ENCODE data around the gene RRP36.
"Not testable (repeated sequence)": the region's sequence is repeated elsewhere in the genome, so short reads cannot be mapped to it uniquely, and the experiment has no call there.

RRP36 gene, protein sequence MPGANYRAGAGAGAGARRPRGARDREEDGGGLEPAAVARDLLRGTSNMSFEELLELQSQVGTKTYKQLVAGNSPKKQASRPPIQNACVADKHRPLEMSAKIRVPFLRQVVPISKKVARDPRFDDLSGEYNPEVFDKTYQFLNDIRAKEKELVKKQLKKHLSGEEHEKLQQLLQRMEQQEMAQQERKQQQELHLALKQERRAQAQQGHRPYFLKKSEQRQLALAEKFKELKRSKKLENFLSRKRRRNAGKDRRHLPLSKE

DNA sequence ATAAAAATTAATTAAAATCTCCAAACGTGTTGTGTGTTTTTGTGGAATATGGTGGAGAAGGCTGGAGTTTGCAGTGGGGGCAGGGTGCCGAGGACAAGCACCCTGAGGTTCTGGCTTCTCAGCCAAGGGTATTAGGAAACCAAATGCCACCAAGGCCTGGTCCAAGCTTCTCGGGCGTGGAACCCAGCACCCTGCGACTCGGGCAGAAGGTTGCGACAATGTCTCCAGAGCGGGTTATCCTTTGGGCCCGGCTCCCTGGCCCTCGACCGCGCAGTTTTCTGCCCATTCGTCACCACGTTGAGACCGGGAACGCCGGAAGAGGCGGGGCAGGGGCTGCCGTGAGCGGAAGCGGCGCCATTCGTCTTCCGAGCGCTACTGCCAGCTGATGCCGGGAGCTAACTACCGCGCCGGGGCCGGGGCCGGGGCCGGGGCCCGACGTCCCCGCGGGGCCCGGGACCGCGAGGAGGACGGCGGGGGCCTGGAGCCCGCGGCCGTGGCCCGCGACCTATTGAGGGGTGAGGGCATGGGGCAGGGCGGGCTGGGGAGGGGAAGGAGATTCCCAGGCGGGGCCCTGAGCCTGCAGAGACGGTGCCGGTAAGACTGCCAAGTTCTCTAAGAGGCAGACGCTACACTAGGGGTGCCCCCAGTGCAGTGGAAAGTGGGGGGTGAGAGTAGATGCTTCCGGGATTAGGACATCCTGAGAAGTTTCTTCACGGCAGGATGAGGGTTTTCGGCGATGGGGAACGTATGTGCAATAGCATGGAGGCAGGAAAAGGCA, at the start of gene RRP36:
Gene RRP36, plus strand, starts transcription at position 354 of the 778 bp plus-strand sequence. Its CDS starts 32 bp downstream, at position 386.
- DNase-seq, result peak; percentile 86

DNA sequence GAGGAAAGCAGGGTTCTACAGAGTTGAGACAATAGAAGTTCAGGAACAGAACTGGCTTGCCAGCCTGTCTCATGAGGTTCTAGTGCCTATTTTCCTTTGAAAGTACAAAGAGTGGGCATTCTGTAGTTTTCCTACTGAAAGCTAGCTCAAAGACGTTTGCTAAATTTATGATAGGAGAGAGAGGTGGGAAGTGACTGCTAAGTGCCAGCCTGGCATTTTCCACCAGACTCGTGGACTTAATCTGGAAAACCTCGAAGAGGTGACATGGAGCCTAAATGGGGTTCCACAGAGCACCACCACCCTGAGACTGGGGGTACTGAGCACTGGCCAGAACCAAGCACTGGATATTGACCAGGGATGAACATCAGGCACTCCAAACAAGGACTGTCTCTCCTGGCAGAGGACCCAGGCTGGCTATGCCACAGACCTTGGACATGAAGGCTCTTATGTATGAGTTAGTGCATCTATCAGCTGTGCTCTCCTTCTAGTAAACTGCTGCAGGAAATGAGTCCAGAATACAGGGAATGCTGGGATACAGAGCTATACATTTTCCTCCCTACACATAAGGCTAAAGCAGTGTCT, 49.6 kb upstream of the RRP36 start:
- no peak for DNase-seq

DNA sequence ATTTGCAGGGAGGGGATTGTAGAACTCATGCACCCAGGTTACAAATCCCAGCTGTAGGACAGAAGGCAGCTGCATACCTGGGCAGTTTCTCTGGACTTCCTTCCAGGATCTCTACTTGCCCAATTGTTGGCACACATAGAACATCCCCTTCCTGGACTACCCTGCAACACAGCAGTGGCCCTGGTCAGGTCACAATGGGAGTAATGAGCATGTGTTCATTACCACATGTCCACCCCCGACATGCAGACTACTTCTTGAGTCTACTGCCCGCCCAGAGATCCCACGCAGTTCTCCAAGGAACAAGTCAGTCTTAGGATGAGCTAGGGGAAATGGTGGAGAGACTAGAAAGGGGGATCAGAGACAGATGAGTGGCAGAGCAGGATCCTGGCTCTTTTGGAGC, 47.5 kb upstream of the RRP36 start:
- DNase-seq, result no peak

DNA sequence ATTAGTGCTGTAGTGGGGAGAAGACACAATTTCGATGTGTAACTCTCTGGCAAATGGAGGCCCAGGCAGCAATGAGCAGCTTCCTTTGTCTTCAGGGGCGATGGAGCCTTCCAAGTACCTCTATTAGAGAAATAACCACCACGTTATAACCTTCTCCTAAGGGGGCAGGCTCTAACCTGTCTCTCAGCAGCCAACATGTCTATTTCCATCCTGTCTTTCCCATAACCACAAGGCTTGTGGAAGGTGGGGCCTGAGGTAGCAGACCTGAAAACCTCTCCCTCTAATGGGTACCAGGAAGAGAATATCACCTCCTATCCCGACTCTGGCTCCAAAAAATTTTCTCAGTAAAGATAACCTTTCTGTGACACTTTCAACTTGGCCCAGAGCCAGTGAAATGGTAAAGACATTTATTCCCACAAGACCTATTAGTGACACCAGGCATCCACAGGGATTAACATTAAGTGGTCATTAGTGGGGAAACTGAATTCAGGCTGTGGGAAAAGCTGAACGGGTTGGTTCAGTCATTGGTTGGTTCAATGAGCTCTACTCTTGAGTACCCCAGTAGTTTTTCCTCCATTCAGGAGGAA, 46.4 kb upstream of the RRP36 start:
- no peak for DNase-seq

DNA sequence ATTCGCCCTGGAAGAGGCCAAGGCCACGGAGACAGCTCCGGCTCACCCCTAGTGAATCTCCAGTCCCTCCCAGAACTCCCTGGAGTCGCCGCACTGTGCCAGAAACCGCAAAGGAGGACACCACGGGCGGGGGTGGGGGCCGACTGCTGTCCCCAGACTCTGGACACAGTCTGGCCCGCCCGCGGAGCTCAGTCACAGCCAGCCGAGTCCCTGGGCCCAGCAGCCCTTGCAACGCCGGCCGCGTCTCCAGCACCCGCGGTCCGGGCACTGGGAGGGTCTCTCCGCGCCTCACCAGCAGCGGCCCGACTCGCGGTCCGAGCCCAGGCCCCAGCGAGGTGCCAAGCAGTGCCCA, 43.0 kb upstream of the RRP36 start:
- DNase-seq, result peak; percentile 66

DNA sequence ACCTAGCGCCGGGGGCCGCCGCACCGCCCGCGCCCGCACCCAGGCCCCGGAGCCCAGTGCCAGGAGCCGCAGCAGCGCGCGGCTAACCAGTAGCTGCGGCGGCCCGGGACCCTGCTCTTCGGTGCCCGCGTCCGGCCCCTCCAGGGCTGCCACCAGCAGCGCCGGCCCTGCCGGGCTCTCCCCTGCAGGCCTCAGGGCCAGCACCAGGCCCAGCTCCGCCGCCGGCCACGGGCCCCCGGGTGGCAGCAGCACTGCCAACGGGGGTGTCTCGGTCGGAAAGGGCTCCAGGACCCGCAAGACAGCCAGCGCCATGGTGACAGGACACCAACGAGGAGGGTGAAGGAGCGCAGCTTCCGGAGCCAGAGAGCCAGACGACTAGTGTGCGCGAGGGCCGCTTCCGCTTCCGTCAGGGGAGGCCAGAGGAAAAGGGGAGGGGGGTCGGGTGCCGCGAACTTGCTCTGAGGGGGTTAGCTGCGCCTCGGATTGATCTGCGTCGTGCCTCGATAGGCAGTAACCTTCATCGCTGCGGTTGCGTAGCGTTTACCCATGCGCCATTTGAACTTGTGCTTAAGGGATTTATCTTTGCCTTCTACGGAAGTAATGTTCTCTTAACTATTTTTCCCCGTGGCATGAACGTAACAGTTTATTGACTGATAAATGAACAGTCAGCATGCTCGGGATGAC, 42.4 kb upstream of the RRP36 start, which contains the start of gene PEX6:
Gene PEX6, minus strand, starts transcription at position 343 of the 684 bp plus-strand sequence. Its CDS starts 31 bp downstream, at position 312.
- DNase-seq, result peak; percentile 92

DNA sequence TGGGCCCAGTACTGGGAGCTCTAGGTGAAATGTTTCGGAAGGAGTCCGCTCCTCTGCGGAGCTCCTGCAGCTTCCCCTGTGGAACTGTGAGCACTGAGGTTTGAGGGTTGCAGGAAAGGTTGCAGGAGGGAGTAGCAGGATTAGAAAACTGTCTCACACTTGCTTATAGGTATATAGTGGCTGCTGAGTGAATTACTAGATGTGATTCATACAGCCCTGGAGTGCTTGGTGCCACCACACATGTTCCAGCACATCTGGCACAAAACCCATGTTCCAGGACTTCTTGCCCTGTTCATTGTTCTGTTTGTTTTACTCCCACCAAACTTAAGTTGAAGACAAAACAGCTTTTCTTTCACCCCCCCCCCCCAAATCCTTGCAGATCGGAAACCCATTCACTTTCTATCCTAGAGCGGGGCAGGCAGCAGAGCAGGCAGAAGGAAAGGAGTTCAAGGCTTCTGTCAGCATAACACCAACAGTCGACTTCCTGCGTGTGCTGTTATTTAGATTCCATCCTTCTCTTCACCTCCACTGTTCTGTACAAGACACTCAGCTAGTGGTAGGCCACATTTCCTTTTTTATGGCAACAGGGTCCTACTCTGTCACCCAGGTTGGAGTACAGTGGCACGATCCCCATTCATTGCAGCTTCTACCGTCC, 41.8 kb upstream of the RRP36 start:
- no peak for DNase-seq

DNA sequence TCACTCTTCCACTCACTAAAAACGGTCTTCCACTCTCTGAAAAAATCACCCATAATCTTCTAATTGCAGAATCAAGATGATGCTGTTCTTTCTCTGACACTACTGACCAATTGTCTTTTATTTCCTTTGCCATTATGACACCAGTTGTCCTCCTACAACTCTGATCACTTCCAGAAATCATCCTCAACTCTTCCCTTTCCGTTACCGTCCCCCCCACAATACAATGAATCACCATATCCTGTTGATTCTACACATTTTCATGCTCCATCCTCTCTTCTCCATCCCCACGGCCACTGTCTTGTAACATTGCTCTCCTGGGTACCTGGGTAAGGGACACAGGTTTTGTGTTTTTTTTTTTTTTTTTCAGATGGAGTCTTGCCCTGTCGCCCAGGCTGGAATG, 39.6 kb upstream of the RRP36 start:
- no peak for DNase-seq

DNA sequence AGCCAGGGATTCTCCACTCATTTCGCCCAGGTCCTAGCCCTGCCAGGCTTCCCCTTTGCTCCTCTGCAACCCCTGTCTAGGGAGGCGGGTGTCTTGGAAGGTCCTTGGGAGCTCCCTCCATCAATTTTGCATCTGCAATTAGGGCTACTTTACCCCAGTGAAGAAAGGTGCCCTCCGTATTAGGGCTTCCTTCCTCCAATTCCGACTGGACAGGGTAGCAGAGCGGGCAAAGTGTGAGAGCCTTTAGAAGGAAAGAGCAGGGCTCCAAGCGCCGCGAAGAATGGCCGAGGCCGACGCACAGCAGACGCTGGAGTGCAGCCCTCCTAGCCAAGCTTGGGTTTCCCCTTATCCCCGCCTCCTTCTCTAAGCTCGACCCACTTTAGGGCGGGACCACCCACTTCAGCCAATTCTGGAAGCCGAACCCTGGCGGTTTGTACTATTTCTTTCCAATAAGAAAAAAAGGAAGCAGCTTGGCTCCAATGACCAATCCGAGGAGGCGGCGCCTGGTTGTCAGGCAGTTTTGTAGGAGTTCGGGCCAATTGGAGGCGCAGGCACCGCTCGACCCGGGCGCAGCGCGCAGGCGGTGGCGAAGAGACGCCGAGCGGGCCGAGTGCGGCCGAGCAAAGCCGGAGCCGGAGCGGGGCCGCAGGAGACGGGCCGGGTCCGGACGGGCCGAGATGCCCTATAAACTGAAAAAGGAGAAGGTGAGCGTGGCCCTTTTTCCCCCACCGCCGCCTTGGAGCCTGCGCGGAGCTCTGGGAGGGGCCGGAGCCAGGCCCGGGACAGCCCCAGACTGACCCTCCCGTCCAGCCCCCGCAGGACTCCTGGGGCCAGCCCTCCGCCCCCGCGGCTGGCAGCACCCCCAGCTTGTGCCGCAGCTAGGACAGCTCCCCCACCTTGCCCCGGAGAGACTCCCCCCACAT, 37.2 kb upstream of the RRP36 start, which contains the start of gene PPP2R5D:
Gene PPP2R5D, plus strand, starts transcription at position 570 of the 923 bp plus-strand sequence. Its CDS starts 108 bp downstream, at position 678.
- peak; percentile 93 for DNase-seq

DNA sequence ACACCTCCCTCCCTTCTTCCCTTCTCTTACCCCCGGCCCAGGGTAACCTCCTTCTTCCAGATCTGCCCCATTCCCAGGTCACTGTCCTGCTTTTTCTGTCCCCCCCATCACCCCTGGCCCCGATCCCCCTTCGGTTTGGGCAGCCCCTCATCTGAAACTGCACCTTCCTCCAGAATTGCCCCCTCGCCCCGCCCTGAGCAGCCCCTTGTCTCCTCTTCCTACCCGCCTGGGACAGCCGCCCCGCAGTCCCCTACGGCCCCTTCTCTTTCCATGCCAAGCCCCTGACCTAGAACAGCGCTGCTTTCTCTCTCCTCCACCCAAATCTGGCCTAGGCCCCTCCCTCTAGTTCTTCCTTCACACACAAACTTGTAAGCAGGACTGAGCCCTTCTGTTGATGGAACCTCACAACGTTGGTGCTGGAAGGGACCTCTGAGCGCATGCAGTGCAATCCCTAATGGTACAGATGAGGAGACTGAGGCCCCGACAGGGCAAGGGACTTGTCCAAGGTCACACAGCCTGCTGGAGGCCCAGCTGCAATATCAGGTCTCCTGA, 36.4 kb upstream of the RRP36 start:
- no peak for DNase-seq

DNA sequence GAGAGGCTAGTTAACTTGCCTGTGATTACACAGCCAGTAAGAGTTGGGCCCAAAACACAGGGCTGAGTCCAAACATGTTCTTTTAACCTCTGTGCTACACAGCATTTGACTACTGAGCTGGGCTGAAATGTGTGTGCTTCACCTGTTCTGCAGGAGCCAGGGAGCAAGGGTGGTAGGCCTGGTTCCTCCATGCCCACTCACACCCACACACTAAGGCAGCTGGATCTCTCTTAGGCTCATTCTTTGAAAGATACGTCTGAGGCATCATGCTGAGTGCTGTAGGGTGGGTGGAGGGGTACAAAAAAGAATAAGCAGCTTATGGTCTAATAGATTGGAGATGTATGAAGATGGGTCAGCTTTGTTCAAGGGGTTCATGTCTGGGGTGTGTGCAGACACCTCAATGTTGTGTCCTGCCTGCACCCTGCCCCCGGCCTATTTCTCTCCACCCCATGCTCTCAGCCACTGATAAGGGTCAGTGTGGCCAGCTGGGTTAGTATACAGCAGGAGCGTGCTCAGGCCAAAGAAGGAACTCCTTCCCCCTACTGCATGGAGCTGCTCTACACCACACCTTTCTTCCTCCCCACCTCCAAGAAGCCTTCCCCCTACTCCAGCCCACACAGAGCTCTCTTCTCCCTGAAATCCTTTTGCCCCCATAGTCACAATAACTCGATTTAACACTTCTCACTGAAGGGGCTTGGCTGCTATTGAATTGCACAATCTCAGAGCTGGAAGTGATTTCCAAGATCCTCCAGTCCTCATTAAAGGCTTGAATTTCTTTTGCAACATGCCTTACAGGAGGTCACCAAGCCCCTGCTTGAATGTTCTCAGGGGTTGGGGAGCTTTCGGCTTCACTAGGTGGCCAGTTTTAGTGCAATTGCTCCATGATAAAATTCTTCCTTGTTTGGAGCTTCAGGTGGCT, 33.6 kb upstream of the RRP36 start:
- no peak for DNase-seq

DNA sequence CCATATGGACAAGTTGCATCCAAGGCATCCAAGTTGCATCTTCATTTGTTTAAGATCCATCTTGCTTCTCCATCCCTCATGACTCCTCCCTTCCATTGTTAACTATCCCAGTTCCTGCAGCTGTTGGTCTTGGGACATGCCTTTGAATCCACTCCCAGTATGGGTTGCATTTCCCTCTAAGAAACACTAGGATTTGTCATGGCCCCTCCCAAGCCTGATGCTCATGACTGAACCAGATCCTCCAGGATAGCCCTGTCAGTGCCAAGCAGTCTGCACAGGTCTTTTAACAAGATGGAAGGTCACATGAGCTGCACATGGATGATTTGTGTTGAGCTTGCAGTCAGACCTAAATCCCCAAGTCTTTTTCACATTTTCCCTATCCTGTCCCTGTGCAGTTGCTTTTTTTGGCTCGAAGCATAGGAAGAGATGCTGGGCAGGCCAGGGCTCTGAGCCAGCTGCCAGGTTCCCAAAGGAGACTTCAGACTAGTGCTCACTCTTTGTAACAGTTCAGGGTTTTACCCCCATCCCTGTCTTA, 32.9 kb upstream of the RRP36 start:
- DNase-seq, result no peak

DNA sequence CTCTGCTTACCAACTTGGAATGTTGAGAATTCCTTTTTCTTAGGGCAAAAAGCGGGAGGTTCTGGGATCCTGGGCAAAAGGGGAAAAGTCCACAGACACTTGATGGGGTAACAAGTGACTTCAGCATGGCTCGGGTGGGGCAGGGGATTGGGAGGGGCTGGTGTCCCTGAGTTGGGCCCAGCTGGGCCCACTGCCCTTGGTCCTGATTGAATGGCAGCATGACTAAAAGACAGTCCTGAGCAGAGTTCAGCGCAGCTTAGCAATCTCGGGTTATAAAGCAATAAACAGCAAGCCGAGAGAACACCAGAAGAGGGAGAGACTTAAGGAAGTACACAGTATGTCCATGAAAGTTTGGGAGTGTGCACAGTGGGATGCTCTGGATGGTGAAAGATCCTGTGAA, 31.5 kb upstream of the RRP36 start:
- no peak for DNase-seq

DNA sequence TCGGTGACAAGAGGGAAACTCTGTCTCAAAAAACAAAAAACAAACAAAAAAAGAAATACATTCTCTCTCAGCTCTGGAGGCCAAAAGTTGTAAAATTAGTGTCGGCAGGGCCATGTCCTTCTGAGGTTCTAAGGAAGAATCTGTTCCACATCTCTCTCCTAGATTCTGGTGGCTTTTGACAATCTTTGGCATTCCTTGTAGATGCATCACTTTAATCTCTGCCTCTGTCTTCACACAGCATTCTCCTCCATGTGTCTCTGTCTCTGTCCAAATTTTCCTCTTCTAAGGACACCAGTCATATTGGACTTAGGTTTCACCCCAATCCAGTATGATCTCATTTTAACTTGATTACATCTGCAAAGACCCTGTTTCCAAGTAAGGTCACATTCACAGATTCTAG, 28.0 kb upstream of the RRP36 start:
- DNase-seq, result no peak

DNA sequence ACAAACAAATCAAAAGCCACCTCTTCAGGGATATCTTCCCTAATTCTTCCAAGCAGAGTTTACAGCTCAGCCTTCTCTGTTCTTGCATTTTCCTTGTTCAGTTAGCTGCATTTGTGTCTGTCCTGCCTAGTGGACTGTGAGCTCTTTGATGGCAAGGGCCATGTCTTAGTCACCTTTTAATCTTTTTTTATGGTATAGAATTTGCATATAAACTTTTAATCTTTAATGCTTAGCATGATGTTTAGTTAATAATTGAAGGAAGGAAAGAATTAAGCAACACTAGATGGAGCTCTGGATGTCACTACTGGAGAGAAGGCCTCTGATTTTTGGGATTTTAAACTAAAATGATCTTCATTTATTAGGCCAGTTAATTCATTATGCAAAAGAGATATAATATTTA, 24.9 kb upstream of the RRP36 start:
- DNase-seq, result no peak

DNA sequence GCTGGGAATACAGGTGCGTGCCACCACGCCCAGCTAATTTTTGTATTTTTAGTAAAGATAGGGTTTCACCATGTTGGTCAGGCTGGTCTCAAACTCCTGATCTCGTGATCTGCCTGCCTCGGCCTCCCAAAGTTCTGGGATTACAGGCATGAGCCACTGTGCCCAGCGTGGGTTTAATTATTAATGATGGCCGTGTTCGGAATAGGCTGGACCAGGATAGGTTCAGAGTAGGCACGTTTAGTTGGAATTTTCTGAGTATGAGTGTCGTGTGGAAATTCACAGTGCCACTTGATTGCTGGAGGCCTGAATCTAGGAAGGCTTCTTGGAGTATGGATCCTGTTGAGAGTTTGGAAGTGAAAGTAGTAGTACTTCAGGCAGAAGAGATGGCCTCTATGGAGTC, 23.2 kb upstream of the RRP36 start:
- not testable (repeated sequence) for DNase-seq

DNA sequence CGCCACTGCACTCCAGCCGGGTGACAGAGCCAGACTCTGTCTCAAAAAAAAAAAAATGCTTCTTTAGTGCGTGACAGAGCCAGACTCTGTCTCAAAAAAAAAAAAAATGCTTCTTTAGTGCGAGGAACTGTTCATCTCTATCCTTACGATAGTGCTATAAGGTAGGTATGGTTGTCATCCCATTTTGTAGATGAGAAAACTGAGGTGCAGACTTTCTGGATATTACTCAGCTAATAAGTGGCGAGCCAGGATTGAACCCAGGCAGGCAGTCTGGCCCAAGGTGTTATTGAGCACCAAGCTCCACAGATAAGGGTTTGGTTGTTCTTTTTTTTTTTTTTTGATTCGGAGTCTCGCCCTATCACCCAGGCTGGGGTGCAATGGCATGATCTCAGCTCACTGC, 19.6 kb upstream of the RRP36 start:
- no peak for DNase-seq

DNA sequence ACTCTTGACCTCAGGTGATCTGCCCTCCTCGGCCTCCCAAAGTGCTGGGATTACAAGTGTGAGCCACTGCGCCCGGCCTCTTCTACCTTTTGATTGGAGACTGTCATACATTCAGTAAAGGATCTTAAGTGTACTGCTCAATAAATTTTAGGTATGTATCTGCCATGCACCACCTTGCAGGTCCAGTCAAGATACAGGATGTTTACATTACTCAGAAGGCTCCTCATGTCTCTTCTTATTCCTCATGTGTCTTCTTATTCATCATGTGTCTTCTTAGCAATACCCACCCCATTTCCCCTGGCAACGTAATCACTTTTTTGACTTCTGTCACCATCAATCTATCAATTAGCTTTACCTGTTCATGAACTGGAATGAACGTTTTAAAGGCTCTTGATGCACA, 15.6 kb upstream of the RRP36 start:
- DNase-seq, result no peak

DNA sequence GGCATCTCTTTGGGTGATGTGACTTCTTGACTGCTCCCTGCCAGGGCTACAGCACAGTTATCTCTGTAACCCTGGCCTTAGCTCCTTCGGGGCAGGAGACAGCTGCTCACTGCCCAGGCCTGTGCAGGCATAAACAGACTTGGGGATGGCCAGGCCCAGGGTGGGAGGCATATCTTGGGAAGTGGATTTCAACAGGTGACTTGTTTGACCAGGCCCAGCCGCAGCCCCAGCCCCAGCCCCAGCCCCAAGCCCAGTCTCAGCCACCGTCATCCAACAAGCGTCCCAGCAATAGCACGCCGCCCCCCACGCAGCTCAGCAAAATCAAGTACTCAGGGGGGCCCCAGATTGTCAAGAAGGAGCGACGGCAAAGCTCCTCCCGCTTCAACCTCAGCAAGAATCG, 15.2 kb upstream of the RRP36 start:
- no peak for DNase-seq

DNA sequence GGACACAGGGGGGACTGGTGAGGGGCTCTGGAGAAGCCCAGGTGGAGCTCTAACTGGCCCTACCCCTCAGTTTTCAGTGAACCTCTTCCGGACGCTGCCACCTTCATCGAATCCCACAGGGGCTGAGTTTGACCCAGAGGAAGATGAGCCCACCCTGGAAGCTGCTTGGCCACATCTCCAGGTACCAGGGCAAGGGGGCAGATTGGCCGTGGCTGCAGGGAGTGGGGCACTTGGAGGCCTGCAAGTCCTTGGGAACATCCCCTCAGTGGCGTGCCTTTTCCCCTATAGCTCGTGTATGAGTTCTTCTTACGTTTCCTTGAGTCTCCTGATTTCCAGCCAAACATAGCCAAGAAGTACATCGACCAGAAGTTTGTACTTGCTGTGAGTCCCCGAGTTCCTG, 14.3 kb upstream of the RRP36 start:
- DNase-seq, result no peak

Data from activated CD8-positive, alpha-beta memory T cell treated with anti-CD3 and anti-CD28 coated beads, Interleukin-2, amount 50 U/mL, for 48 hours (primary cell).